Measurements from ENCODE around the gene HSPG2. TPM values are rescaled to one million over a fixed set of nuclear protein-coding genes. Genes with fewer than 3 reads are reported as not detected.

The HSPG2 gene
- total and polyA plus RNA-seq, 2 of the 8 experiments (the other 6 are each of a cell fraction or from before 2014, with no cell fraction given), result 17.8 to 111 TPM

- H3K4me1 ChIP-seq (replicated peaks in 1 of 4; ENCODE audit: control insufficient read depth in 3 of 4, insufficient read depth in 4 of 4, low read length in 3 of 4), result peaks cover 8 to 38% (median 20%) of the 10 kb centered on the region in 4 experiments
Measured at GRCh38 chr1:21930629-21931170, 6.4 kb downstream of the HSPG2 start.

More at GRCh38 chr1:21930629-21931170, 6.4 kb downstream of the HSPG2 start:
- Histone ChIP-seq H3K79me1 (ENCODE audit: low read depth, low read length) (peaks cover 25% of the 10 kb centered on the region), H3K18ac (ENCODE audit: extremely low read depth, low read length) (no peak overlapping the region), H3K9ac (replicated peaks in 1 of 4; ENCODE audit: extremely low read depth in 1 of 4, low read depth in 3 of 4, low read length in 3 of 4) (no peak overlapping the region), H2BK12ac (ENCODE audit: low read depth, low read length) (no peak overlapping the region), H3K4ac (replicated peaks; ENCODE audit: insufficient read length, low read depth, low read length) (no peak overlapping the region), H4K8ac (ENCODE audit: extremely low read depth, insufficient read depth, low read length) (no peak overlapping the region), H3K4me3 (ENCODE audit: extremely low read depth in 1 of 4, insufficient read depth in 2 of 4, low read depth in 3 of 4, low read length in 4 of 4) (no peak overlapping the region), H4K91ac (replicated peaks; ENCODE audit: insufficient read length, low read length) (peak overlapping the region; percentile 42), H3K9me3 (ENCODE audit: insufficient read depth in 2 of 2, low read depth in 1 of 2, low read length in 1 of 2) (no peaks in the 10 kb centered on the region), H3K23ac (ENCODE audit: insufficient read length) (no peak overlapping the region), H3K36me3 (ENCODE audit: control insufficient read depth in 2 of 4, insufficient read depth in 4 of 4, low read length in 3 of 4) (no peaks in the 10 kb centered on the region), H2AK5ac (ENCODE audit: low read depth, low read length) (no peak overlapping the region), H3K27ac (ENCODE audit: low read depth, low read length) (0 out of 2 replicates have a peak overlapping the region, but pooled peaks have one; percentile 23), H3K79me2 (ENCODE audit: control insufficient read depth in 1 of 2, insufficient read depth in 2 of 2, low read length in 2 of 2) (peaks cover 0 to 61% of the 10 kb centered on the region in 2 experiments; a peak in 2 of 4 replicates), H2BK120ac (replicated peaks; ENCODE audit: low read depth, low read length) (no peak overlapping the region), H3K23me2 (ENCODE audit: low read depth, low read length) (no peaks in the 10 kb centered on the region), H3K27me3 (replicated peaks in 1 of 4; ENCODE audit: control insufficient read depth in 3 of 4, extremely low read depth in 1 of 4, insufficient read depth in 3 of 4, low read length in 3 of 4) (no peaks in the 10 kb centered on the region), H2BK20ac (ENCODE audit: low read length) (no peak overlapping the region), H4K5ac (ENCODE audit: insufficient read length, low read depth, low read length) (no peak overlapping the region), H3K56ac (replicated peaks; ENCODE audit: insufficient read length, low read depth, low read length) (no peak overlapping the region), H4K20me1 (replicated peaks in 1 of 2; ENCODE audit: control insufficient read depth in 1 of 2, insufficient read depth in 2 of 2, low read length in 2 of 2) (peaks cover 6 to 22% of the 10 kb centered on the region in 2 experiments), H2BK5ac (ENCODE audit: low read depth, low read length) (peak overlapping the region; percentile 2; the same call in 1 of the 2 replicates), H3K14ac (ENCODE audit: insufficient read length) (no peak overlapping the region), H3K4me2 (ENCODE audit: insufficient read depth in 1 of 2, low read depth in 2 of 2, low read length in 2 of 2) (no peak overlapping the region), H2AFZ (ENCODE audit: low read length) (no peak overlapping the region), H2BK15ac (ENCODE audit: low read length) (no peak overlapping the region)
- ChIA-PET POLR2A (ENCODE audit: partially characterized antibody) (interaction anchor here (1.2 to 5.9 kb wide), 3 partner anchors 10 to 15 kb away, joined by 4 to 36 read pairs (median 4); no protein-coding TSS in a partner anchor), CTCF (ENCODE audit: partially characterized antibody) (interaction anchor here (0.7 to 3.7 kb wide), 2 partner anchors 33 to 34 kb away, joined by 3 to 11 read pairs; no protein-coding TSS in a partner anchor)
- TF ChIP-seq ASH2L (IDR thresholded peaks at IDR 0.05; ENCODE audit: low read length) (no peak), EGR1 (IDR thresholded peaks at IDR 0.05; ENCODE audit: borderline replicate concordance, low read depth, low read length) (no peak), KDM5A (IDR thresholded peaks at IDR 0.05; ENCODE audit: low read length) (no peak), SIX5 (IDR thresholded peaks at IDR 0.05; ENCODE audit: low read depth, low read length) (no peak), E2F6 (IDR thresholded peaks at IDR 0.05) (no peak), SP1 (IDR thresholded peaks at IDR 0.05; ENCODE audit: low read depth, low read length) (no peak), CHD1 (IDR thresholded peaks at IDR 0.05; ENCODE audit: low read depth, low read length) (no peak), SIN3A (conservative IDR thresholded peaks at IDR 0.05 in 1 of 2, IDR thresholded peaks at IDR 0.05 in 1 of 2; ENCODE audit: low read depth in 1 of 2, low read length in 2 of 2) (no peak)
- DNase-seq (ENCODE audit: low read depth in 1 of 2, low spot score in 2 of 2), result no peak
- 89% methylated on average over 6 of the region's 6 CpGs; no CpG with 5 or more reads in 1 of the 2 experiments for WGBS, 2 experiments (ENCODE audit: extremely low coverage in 1 of 2, insufficient coverage in 1 of 2, insufficient read length in 1 of 2, insufficient replicate concordance in 2 of 2, low coverage in 1 of 2, low lambda C conversion rate in 2 of 2, missing lambda C conversion rate in 1 of 2)
- FAIRE-seq, result no peak
